ENCODE data around the gene TMED1.

TMED1 gene

GRCh38 chr19:10797541-10798256 lies 38.3 kb downstream of the TMED1 start:
- TF ChIP-seq, protein P1, sequence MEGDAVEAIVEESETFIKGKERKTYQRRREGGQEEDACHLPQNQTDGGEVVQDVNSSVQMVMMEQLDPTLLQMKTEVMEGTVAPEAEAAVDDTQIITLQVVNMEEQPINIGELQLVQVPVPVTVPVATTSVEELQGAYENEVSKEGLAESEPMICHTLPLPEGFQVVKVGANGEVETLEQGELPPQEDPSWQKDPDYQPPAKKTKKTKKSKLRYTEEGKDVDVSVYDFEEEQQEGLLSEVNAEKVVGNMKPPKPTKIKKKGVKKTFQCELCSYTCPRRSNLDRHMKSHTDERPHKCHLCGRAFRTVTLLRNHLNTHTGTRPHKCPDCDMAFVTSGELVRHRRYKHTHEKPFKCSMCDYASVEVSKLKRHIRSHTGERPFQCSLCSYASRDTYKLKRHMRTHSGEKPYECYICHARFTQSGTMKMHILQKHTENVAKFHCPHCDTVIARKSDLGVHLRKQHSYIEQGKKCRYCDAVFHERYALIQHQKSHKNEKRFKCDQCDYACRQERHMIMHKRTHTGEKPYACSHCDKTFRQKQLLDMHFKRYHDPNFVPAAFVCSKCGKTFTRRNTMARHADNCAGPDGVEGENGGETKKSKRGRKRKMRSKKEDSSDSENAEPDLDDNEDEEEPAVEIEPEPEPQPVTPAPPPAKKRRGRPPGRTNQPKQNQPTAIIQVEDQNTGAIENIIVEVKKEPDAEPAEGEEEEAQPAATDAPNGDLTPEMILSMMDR (IDR thresholded peaks at IDR 0.05; ENCODE audit: low read depth, low read length, missing control alignments) = no peak
- DNase-seq (ENCODE audit: low read depth) = no peak
- H3K4me3 ChIP-seq (ENCODE audit: low read depth, low read length) = no peak overlapping the region
- in situ Hi-C loops (cut with HindIII; ENCODE audit: low sequenced_read_pairs) = no loop called here

DNA sequence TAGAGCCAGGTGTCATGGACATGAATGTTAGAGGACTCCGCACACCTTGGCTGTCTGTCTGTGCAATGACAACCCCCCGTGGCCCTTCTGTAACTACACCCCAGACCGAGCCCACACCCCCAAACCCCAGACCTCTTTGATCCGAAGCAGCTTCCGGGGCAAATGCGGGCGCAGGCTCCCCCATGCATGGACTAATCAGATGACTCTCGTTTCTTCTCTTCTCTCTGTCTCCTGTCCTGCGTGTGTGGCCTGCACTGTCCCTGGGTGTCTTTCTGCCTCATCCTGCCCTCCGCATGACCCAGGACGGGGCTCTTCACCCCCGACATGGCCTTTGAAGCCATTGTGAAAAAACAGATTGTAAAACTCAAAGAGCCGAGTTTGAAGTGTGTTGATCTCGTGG lies 38.9 kb downstream of the TMED1 start:
- DNase-seq (ENCODE audit: low read depth) = no peak
- H3K4me3 ChIP-seq (ENCODE audit: low read depth, low read length) = no peak overlapping the region
- TF ChIP-seq, protein P1 (IDR thresholded peaks at IDR 0.05; ENCODE audit: low read depth, low read length, missing control alignments) = no peak
- in situ Hi-C loops (cut with HindIII; ENCODE audit: low sequenced_read_pairs) = no loop called here

DNA sequence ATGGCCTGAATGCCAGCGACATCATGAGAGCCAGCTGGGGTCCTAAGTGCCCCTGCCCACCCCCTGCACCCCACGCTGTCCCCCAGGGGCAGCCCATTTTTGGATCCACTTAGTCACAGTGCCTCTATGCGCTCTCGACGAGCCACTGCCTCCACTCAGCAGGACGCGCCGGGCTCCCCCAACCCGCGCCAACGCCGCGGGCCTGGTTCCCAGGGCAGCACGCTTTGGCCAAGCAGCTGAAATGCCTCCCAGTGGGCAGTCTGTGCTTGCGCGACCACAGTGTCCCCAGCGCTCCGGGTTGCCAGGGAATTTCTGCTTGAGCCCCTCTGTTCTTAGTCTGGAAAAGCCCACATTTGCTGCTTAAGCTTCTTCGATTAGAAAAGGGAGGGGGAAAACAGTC lies 39.4 kb downstream of the TMED1 start:
- DNase-seq (ENCODE audit: low read depth) = no peak
- in situ Hi-C loops (cut with HindIII; ENCODE audit: low sequenced_read_pairs) = no loop called here
- H3K4me3 ChIP-seq (ENCODE audit: low read depth, low read length) = no peak overlapping the region
- TF ChIP-seq, protein P1 (IDR thresholded peaks at IDR 0.05; ENCODE audit: low read depth, low read length, missing control alignments) = no peak

GRCh38 chr19:10789866-10790265 lies 46.1 kb downstream of the TMED1 start:
- in situ Hi-C loops (cut with HindIII; ENCODE audit: low sequenced_read_pairs) = no loop called here
- TF ChIP-seq, protein P1 (IDR thresholded peaks at IDR 0.05; ENCODE audit: low read depth, low read length, missing control alignments) = no peak
- H3K4me3 ChIP-seq (ENCODE audit: low read depth, low read length) = no peak overlapping the region
- no peak for DNase-seq (ENCODE audit: low read depth)

- TF ChIP-seq, protein P1 (IDR thresholded peaks at IDR 0.05; ENCODE audit: low read depth, low read length, missing control alignments) = no peak
- H3K4me3 ChIP-seq (ENCODE audit: low read depth, low read length) = no peak overlapping the region
- in situ Hi-C loops (cut with HindIII; ENCODE audit: low sequenced_read_pairs) = no loop called here
- DNase-seq (ENCODE audit: low read depth) = no peak
Measured at GRCh38 chr19:10788146-10788545, 47.9 kb downstream of the TMED1 start.

DNA sequence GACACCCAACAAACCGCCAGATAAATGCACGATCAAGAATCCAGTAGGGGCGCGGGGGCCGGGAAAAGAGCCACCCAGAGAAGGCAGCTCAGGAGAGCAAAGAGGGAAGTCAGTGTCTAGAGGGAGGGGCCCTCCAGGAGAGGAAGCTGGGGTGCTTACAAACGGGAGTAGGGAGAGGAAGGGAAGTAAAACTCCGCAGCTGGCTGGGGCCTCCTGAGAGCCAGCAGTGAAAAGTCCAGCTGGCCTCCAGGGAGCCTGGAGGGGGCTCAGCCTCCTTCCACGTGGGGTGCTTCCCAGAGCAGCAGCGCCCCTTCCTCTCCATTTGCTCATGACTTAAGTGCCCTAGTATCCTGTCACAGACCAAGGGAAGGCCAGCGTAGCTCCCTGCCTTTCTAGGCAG lies 51.8 kb downstream of the TMED1 start:
- TF ChIP-seq, protein P1 (IDR thresholded peaks at IDR 0.05; ENCODE audit: low read depth, low read length, missing control alignments) = no peak
- no peak for DNase-seq (ENCODE audit: low read depth)
- in situ Hi-C loops (cut with HindIII; ENCODE audit: low sequenced_read_pairs) = no loop called here
- H3K4me3 ChIP-seq (ENCODE audit: low read depth, low read length) = no peak overlapping the region

All from astrocyte of the cerebellum (primary cell).